Skin of body (tissue), 2 donors: ENCODE data around the gene NMUR2. TPM values are rescaled to one million over a fixed set of nuclear protein-coding genes. Genes with fewer than 3 reads are reported as not detected.
A peak's percentile ranks its signal among the peaks of the same experiment; 100 is the strongest.

Experiments
- DNase-seq: peaks from one replicate; lab custom pipeline; 2025; lab: John Stamatoyannopoulos, UW
- total RNA-seq: library from RNA; depleted of rRNA; stranded (reverse); fragments of >200 nt; gene quantifications from one replicate; pipeline ENCODE4 v1.2.3, GENCODE V29; 2014

NMUR2 gene, protein sequence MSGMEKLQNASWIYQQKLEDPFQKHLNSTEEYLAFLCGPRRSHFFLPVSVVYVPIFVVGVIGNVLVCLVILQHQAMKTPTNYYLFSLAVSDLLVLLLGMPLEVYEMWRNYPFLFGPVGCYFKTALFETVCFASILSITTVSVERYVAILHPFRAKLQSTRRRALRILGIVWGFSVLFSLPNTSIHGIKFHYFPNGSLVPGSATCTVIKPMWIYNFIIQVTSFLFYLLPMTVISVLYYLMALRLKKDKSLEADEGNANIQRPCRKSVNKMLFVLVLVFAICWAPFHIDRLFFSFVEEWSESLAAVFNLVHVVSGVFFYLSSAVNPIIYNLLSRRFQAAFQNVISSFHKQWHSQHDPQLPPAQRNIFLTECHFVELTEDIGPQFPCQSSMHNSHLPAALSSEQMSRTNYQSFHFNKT
- 0.10 TPM for total RNA-seq

DNA sequence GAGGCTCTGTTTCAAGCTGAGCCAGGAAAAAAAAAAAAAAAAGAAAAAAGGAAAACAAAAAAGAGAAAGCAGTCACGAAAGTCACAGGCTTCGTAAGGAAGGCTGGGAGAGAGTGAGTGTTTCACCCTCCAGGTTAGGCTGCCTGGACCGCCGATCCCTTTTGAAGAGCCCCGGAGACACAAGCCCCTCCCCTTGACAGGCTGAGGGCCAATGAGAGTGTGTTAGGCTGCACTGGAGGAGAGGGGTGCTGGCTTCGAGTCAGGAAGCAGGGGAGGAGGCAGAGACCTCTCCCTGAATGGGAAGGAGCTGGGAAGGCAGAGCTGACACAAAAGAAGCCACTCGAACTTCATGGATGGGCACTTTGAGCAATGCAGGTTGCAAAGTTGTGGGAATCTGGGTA, at the start of gene NMUR2:
TSS of gene NMUR2 (minus strand) at position 135 of the 400 bp plus-strand sequence. CDS start 166 bp downstream, outside the sequence.
- no peak for DNase-seq

DNA sequence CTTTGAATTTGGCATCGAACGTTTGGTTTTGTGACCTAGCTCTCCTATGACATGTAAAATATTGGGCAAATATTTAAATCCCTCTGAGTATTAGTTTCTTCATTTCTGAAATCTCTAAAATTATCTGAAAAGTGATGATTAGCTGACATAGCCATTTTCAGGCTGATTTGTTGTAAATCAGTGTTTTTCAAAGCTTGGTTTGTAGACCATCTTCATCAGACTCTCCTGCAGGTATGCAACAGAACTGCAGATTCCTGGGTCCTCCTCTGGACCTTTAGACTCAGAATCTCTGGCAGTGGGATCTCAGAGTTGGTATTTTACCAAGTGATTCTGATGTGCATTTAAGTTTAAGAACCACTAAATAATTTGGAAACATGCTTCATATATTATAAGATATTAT, 38.9 kb upstream of the NMUR2 start:
- no peak for DNase-seq

DNA sequence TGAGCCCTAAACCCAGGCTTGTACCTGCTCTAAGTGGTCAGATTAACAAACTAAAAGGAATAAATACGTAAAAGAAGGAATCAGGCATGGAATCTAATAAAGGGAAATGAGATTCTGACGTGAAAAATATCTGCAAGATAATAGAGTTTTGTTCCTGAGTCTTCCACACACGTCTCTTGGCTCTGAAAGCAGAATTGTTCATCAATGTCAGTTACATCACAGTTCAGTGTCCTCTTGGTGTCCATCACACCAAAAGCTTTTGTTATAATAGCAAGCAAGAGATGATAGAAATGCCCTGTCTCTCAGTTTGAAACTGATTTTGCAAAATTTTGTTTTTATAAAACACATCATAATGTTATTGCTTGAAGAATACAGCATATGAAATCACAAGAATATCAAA, 34.7 kb upstream of the NMUR2 start:
- DNase-seq = no peak

DNA sequence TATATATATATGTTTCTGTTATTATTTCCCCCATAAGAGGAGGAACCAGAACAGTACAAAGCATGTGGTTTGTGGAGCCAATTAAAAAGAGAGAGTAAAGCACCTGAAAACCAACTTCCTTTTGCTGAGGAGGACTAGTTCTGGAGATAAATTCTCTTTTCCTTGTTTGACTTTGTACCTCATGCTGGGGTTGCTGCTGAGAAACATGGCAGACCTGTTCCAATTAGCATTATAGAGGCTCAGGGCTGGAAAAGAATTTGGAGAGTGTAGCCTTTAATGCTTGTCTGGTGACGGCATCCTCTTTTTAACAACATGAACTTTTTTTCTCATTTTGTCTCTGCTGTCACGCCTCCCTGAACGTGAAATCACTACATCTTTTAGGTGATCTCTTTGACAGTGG, 32.8 kb upstream of the NMUR2 start:
- no peak for DNase-seq

DNA sequence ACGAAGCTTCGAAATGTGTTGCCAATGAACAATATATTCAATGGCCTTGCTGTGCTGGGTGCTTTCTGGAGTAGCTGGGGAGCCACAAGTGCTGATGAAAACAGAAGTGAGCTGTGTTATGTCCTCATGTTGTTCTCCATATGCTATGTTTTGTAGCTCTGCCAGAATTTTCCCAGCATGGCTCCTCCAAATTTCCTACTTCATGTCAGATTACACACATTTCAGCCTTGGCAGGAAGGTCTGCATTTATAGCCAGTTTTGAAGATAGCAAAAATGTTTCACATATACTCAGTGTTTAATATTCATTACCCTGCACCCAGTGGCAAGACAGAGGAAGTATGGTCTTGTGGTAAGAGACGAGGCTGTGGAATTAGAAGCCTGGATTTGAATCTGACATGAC, 22.6 kb upstream of the NMUR2 start:
- peak; percentile 90 for DNase-seq

DNA sequence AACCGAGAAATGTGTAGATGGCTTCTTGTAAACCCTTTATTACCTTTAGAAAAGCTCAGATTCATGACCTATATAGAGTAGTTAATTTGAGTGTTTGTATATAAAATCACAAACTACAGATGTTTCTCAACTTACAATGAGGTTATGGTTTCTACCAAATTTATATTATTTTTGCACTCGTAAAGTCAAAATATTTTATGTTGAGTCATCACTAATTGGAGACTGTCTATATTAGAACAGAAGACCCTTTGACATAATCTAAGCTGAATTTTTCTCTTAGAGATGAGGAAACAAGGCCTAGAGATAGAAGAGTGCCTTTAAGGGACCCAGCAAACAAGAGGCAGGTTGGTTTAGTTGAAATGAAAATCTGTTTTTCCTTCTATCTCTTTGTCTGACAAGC, 20.0 kb upstream of the NMUR2 start:
- DNase-seq = no peak

DNA sequence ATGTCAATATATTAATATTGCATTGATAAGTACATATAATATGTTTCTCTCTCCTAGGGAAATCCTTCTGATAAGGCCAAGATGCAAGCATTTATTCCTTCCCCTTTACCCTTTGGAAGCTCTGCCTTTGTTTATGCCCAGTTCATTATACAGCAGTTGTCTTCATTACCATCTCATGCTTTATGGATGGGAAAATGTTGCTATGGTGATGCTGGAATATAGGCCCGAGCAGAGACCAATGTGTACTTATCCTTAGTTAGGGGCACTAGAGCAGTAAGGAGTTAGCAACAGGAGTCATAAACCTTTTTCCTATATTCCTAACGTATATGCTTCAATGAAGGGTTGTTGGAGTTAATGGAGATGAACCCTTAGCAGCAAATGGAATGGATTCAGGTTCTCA, 19.4 kb upstream of the NMUR2 start:
- DNase-seq = no peak

DNA sequence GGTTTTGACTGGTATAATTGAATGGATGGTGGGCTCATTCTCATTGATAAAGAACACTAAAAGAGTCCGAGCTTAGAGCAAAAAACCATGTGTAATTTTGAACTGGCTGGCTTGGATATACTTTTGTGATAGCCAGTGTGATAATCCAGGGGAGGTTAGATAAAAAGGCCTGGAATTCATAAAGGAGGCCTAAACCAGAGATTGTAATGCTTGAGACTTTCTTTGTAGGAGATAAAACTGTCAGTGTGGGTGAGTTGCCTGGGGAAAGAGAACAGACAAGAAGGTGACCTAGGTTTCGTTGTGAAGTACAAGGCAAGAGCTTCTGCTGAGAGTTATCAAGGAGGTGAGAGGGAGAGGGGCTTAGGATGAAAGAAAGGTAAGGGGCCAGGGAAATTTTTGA, 17.0 kb upstream of the NMUR2 start:
- no peak for DNase-seq

DNA sequence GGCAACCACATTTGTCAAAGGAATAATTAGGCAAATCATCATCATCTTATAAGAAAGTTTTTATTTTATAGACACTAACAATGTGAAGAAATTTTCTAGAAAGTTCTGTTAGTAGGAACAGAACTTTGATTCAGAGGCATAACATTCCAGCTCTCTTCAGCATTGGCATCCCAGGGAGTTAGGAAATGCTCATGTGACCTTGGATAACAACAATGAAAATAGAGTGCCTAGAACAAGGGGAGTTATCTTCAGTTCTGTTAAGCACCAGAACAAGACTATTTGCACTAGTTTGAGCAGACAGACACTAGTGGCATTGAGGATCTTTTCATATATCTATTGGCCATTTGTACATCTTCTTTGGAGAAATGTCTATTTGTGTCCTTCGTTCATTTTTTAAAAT, 7.0 kb upstream of the NMUR2 start:
- no peak for DNase-seq

DNA sequence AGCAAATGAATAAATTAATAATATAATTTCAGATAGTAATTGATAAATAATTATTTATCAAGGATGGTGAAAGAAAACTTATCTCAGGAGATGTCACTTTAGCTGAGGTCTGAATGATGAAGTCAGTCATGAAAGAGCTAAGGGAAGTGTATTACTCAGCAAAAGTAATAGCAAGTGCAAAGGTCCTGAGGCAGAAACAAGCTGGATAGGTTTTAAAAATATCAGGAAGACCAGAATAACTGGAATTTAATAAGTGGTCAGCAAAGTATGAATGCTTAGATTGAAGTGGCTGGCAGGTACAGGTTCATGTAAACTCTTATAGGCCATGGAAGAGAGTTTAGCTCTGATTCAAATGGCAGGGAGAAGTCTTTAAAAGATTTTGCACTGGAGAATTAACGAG, 1.0 kb upstream of the NMUR2 start:
- DNase-seq = no peak

DNA sequence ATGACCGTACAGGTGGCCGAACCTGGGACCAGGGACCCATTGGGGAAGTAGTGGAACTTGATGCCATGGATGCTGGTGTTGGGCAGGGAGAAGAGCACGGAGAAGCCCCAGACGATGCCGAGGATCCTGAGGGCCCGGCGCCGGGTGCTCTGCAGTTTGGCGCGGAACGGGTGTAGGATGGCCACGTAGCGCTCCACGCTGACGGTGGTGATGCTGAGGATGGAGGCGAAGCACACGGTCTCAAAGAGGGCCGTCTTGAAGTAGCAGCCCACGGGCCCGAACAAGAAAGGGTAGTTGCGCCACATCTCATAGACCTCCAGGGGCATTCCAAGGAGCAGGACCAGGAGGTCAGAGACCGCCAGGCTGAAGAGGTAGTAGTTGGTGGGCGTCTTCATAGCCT, 585 bp downstream of the NMUR2 start:
- no peak for DNase-seq

DNA sequence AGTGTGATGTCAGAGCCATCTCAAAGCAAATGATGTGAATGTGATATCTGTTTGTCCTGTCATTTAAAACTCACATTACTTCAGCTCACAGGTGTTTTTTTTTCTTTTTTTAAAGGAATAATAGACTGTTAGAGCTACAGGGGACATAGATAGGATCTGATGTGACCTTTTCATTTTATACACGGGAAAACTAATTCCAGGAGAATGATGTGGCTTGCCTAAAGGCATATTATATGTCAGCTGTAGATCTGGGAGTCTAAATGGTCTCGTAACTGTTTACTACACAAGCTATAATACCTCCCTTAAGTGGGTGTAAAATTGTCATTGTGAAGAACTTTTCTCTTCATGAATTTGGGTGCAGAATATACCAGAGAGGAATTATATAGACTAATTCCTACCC, 2.0 kb downstream of the NMUR2 start:
- DNase-seq = no peak

DNA sequence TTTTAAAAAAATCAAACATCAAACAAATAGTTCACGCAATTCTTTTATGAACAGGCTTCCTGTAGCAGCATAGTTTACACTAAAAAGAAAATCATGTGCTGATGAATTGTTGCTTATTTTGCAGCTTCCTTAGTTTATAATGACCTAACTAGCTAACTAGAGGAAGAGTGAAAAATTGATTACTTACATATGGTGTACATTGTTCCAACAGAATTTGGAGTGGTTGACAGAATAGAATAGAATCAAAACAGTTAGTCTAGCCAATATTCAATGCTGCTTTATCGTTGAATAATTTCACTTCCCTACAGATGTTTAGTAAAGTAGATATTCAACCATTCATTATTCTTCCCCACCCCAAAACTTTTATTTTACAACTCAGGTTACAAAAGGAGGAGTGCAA, 4.2 kb downstream of the NMUR2 start:
- DNase-seq = peak; percentile 84

DNA sequence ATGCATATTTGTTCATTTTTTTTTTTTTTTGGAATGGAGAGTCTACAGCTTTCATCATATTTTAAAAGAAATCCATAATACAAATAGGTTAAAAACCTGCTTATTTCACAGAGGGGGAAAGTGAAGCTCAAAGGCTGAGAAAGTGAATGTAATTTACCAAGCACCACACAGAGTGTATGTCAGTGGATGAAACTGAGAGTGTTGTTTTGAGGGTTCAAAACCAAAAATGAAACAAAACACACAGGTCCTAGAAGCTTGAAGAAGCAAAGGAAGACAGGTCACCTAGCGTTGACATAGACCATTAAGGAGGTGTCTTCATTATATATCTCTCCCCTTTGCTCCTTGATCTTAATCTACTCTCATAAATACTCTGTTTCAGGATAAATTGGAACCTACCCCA, 7.5 kb downstream of the NMUR2 start:
- DNase-seq = no peak

DNA sequence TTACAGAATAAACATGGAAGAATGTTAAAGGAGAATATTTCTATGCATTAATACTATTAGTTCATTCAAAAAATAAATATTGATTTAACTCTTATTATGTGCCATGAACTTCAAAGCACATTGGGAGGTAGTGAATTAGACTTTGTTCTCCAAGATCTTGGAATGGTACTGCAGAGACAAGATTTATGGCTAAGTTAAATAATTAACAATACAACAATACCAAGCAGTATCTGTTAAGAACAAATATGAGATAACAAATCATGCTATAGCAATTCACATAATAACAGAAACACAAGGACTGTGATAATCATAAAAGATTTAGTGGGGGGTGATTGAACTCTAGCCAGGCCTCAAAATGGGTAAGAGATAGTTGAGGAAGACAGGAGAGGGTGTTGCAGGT, 11.6 kb downstream of the NMUR2 start:
- DNase-seq = no peak

DNA sequence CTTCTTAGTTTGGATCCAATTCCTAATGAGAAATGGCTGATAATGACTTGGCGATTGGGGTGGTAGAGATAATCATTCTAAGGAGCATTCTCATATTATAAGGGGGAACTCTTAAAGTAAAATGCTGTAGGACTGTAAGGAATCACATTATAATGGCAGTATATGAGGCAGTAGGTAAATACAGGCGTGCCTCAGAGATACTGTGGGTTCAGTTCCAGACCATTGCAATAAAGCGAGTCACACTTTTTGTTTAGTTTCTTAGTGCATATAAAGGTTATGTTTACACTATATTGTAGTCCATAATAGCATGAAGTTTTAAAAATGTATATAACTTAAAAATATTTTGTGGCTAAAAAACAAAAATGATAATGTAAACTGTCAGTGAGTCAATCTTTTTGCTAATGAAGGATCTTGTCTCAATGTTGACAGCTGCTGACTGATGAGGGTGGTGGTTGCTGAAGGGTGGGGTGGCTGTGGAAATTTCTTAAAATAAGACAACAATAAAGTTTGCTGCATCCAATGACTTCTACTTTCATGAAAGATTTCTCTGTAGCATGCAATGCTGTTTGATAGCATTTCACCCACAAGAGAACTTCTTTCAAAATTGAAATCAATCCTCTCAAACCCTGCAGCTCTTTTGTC, 15.8 kb downstream of the NMUR2 start:
- no peak for DNase-seq

DNA sequence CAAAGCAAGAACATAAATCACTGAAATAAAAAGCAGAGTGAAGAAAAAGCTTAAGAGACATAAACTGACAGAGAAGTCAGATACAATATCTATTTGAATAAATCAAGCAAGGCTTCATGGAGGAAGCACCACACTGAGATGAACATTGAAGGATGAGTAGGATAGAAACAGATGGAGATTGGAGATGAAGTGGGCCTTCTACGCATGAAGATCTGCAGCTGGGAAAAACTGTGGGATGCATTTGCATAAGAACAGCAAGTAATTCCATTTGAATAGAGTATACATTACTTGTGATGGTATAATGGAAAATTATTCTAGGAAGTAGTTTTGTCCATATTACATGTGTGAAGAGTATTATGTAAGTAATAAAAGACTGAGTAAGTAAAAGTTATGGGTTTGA, 16.5 kb downstream of the NMUR2 start:
- no peak for DNase-seq

DNA sequence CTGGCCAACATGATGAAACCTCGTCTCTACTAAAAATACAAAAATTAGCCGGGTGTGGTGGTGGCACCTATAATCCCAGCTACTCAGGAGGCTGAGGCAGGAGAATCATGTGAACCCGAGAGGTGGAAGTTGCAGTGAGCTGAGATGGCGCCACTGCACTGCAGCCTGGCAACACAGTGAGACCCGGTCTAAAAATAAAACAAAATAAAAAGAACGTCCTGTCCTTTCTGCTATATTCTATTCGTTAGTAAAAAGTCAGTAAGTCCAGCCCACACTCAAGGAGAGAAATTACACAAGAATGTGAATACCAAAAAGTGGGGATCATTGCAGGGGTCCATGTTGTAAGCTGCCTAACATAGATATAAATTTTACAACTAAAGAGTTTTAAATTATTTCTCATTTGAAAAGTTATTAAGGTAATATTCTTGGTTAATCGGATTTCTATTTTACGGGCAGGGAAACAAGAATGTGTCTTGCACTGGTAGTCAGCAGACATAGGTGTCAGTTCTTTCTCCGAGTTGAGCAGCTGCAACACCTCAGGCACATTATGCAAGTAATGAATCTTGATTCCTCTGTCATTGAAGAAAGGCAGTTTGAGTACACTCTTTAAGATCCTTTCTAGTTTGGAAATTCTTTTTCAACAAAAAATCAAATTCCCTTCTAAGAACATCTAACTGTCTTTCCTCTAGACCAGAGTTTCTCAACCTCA, 24.5 kb downstream of the NMUR2 start:
- no peak for DNase-seq

DNA sequence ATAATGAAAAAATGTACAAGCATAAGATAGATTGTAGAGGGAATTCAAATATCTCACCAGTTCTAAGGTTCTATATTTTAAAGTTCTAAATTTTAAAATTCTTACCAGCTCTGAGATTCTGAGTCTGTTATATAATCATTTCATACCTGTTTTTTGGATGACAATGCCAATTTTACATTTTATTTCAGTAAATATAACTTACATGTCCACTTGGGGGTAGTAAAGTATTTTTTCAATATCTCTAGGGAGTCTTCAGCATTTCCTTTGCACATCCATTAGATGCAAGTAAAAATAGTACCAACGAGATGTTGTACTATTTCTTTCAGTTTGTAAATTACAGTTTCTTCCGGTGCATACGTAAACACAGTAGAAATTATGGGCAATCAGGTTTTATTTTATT, 25.7 kb downstream of the NMUR2 start:
- DNase-seq = no peak

DNA sequence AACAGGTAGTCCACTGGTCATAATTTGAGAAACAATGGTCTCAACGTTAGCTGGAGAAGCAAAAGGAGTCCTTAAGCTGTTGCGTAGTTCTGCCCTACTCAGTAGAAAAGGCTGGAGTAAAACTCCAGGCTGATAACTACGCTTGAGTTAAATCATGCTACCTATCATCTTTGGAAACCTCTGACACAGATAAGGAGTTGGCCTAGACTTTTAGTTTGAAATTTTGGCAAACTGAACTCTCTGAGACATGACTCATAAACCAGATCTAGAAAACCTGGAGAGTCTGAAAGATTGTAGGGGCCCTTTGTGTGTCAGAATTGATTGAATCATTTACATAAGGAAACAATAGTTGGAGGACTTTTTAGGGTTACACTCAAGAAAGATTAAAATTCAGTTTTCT, 26.3 kb downstream of the NMUR2 start:
- no peak for DNase-seq

DNA sequence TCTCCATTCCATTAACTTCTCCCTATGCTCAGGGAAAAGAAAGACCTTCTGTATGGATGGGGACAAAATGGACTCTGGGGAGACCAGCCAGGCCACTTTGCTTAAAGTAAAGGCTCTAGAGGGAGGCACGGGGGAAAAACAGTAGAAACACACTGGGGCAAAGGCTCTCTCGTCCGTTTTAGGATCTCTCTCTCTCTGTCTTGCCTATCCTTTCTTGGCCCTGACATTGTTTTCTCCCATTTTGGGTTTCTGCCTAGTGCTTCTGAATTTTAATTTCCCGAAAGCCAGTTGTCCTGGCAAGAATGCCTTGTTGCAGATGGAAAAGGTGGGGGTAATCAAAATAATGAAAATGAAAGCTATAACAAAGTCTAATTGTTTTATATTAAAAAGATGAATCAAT, 28.2 kb downstream of the NMUR2 start:
- DNase-seq = no peak

DNA sequence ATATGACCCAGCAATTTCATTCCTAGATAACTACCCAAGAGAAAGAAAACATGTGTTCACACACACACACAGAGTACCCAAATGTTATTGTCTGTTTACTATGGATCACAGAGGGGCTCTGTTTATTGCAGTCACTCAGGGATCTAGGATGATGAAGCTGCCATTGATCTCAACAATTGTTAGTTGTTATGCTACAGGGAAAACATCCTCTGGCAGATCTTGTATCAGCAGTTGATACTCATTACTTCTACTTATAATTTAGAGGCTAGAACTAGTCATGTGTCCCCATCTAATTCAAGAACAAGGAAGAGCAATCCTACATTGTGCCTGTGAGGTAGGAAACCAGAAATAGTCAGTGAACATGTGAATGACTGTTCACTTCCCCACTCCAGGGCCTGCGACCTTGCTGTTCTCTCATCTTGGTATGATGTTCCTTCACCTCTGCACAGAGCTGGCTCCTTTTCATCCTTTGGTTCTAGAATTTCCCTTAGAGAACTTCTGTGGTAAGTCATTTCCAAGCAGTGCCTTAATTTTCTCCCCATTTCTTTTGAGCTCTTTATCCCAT, 30.3 kb downstream of the NMUR2 start:
- no peak for DNase-seq
